K562 (cell line): Measurements from ENCODE around the gene HHLA2. TPM values are rescaled to one million over a fixed set of nuclear protein-coding genes. Genes with fewer than 3 reads are reported as not detected.

Source experiments
- ATAC-seq: fragments of 200-7000 bp; cut with Tn5 transposase; 3 replicates; pipeline ENCODE4 v1.9.1; 2020; ENCODE audit warnings: moderate library complexity
- BruUV-seq: library from RNA; stranded (reverse); fragments of 400-500 nt; replicated peaks from 2 replicates; lab custom pipeline; 2021; lab: Mats Ljungman, UMichigan
- CTCF ChIA-PET: fragments of 300-600 bp; formaldehyde crosslinking; extraction: SDS; loops from one replicate; lab custom pipeline; 2021; ENCODE audit warnings: low intra/inter-chr PET ratio; lab: Yijun Ruan, JAX
- POLR2A ChIA-PET: fragments of 300-600, 350-650 bp; sonication (Branson Sonifier 250); formaldehyde crosslinking; extraction: SDS; loops from one replicate; lab custom pipeline; 2021; ENCODE audit warnings: antibody characterized with exemption, inconsistent platforms; lab: Yijun Ruan, JAX
- DNase-seq, 4 experiments: peaks; one replicate each; pipeline versions ENCODE4 v3.0.0 to v3.0.0-alpha.2; 2011 to 2018; ENCODE audit warnings: low spot score in 3 of 4, mixed read lengths in 3 of 4; ENCODE audit errors: extremely low read depth in 1 of 4
- FAIRE-seq: peaks from 2 replicates; lab custom pipeline; 2011; peaks lifted over from hg19 to GRCh38; lab: Jason Lieb, UNC
- H2AFZ ChIP-seq: 2 replicates; pipeline ENCODE4 v1.6.0; 2011; ENCODE audit warnings: low read depth, low read length, control low read depth, inconsistent platforms
- H3K27ac ChIP-seq: fragments of 200-600 bp; 3 replicates; pipeline ENCODE4 v1.8.0; 2011; ENCODE audit warnings: low read depth, mild to moderate bottlenecking, control low read depth, inconsistent platforms, low read length, moderate library complexity, mixed read lengths; ENCODE audit errors: extremely low read depth
- H3K27me3 ChIP-seq, 2 experiments: fragments of 300-600 bp in 1 of 2; 2 replicates in 1 of 2; 3 replicates in 1 of 2; pipeline versions ENCODE4 v1.6.0 to v1.8.0; 2011; ENCODE audit warnings: inconsistent platforms in 2 of 2, low read length in 2 of 2, mild to moderate bottlenecking in 1 of 2, mixed read lengths in 1 of 2, moderate library complexity in 1 of 2; ENCODE audit not compliant: control insufficient read depth in 2 of 2, insufficient read depth in 2 of 2
- H3K36me3 ChIP-seq: fragments of 300-600 bp; 3 replicates; pipeline ENCODE4 v1.8.0; 2011; ENCODE audit warnings: mild to moderate bottlenecking, low read length, inconsistent platforms; ENCODE audit not compliant: control insufficient read depth, insufficient read depth
- H3K4me1 ChIP-seq, 2 experiments: fragments of 200-600 bp in 1 of 2; replicated peaks in 1 of 2; 2 replicates in 1 of 2; 3 replicates in 1 of 2; pipeline versions ENCODE4 v1.5.1 to v1.8.0; 2011; ENCODE audit warnings: inconsistent platforms in 2 of 2, low read length in 2 of 2, mild to moderate bottlenecking in 1 of 2, mixed read lengths in 1 of 2, moderate library complexity in 1 of 2; ENCODE audit not compliant: control insufficient read depth in 2 of 2, insufficient read depth in 2 of 2
- H3K4me2 ChIP-seq: 2 replicates; pipeline ENCODE4 v1.6.1; 2011; ENCODE audit warnings: low read length, control low read depth, inconsistent platforms, mixed read lengths; ENCODE audit not compliant: insufficient read depth
- H3K4me3 ChIP-seq: fragments of 200-600 bp; sonication (generic), shearing (Covaris generic); 2 replicates; pipeline ENCODE4 v1.5.1; 2016; ENCODE audit warnings: control low read depth, inconsistent platforms
- H3K79me2 ChIP-seq: fragments of 200-600 bp; 3 replicates; pipeline ENCODE4 v1.8.0; 2011; ENCODE audit warnings: low read length, inconsistent platforms; ENCODE audit not compliant: control insufficient read depth, insufficient read depth
- H3K9ac ChIP-seq, 2 experiments: 2 replicates each; pipeline versions ENCODE4 v1.6.0 to v1.6.1; 2011; ENCODE audit warnings: low read depth in 2 of 2, low read length in 2 of 2, control low read depth in 1 of 2, inconsistent platforms in 1 of 2, mild to moderate bottlenecking in 1 of 2, mixed read lengths in 1 of 2; ENCODE audit not compliant: insufficient read depth in 1 of 2
- H3K9me1 ChIP-seq: one replicate; pipeline ENCODE4 v1.6.0; 2011; ENCODE audit warnings: inconsistent platforms, mild to moderate bottlenecking, low read length, moderate library complexity; ENCODE audit not compliant: control insufficient read depth, insufficient read depth
- H3K9me3 ChIP-seq: replicated peaks from 2 replicates; pipeline ENCODE4 v1.5.1; 2011; ENCODE audit warnings: low read depth, low read length, inconsistent platforms; ENCODE audit not compliant: control insufficient read depth, insufficient read depth
- H4K20me1 ChIP-seq: replicated peaks from 2 replicates; pipeline ENCODE4 v1.6.1; 2011; ENCODE audit warnings: low read length, inconsistent platforms, mixed read lengths; ENCODE audit not compliant: control insufficient read depth, insufficient read depth
- CLOCK ChIP-seq: fragments of 250-450 bp; sonication (Bioruptor Pico); IDR thresholded peaks from 2 replicates; pipeline ENCODE4 v1.4.0; 2020; ENCODE audit warnings: mild to moderate bottlenecking, moderate library complexity, borderline replicate concordance
- DLX4 ChIP-seq: fragments of 250-450 bp; sonication (Bioruptor Pico); IDR thresholded peaks from 2 replicates; pipeline ENCODE4 v1.6.1; 2021; ENCODE audit warnings: mild to moderate bottlenecking
- FOXA1 ChIP-seq: fragments of 450-650 bp; IDR thresholded peaks from 2 replicates; pipeline ENCODE4 v1.6.1; 2016; ENCODE audit warnings: mild to moderate bottlenecking, borderline replicate concordance
- KAT8 ChIP-seq: fragments of 450-650 bp; IDR thresholded peaks from 2 replicates; pipeline ENCODE4 v1.6.1; 2016; ENCODE audit warnings: low read depth, mild to moderate bottlenecking
- LARP7 ChIP-seq: fragments of 450-650 bp; IDR thresholded peaks from 2 replicates; pipeline ENCODE4 v1.6.1; 2016
- MED1 ChIP-seq: sonication (generic); formaldehyde crosslinking; IDR thresholded peaks from 2 replicates; pipeline ENCODE4 v1.8.1; 2023; ENCODE audit warnings: missing genetic modification reagents, borderline replicate concordance
- NFRKB ChIP-seq: fragments of 450-650 bp; IDR thresholded peaks from 2 replicates; pipeline ENCODE4 v1.6.1; 2016; ENCODE audit warnings: low read depth
- NR3C1 ChIP-seq: sonication (generic); formaldehyde crosslinking; IDR thresholded peaks from 2 replicates; pipeline ENCODE4 v1.8.1; 2022; ENCODE audit warnings: missing genetic modification reagents
- ZFP91 ChIP-seq: sonication (generic); formaldehyde crosslinking; IDR thresholded peaks from 2 replicates; pipeline ENCODE4 v1.8.0; 2022; ENCODE audit warnings: mild to moderate bottlenecking, missing genetic modification reagents
- WGBS: fragments of 100-300 bp; shearing (Covaris generic); methylation state at CpG from one replicate; pipeline ENCODE4 v1.1.6; 2016; ENCODE audit warnings: low coverage, mixed read lengths; ENCODE audit not compliant: insufficient coverage; ENCODE audit errors: missing lambda C conversion rate; 5-methylcytosine and 5-hydroxymethylcytosine counted together
- in situ Hi-C: fragments of 300-500 bp; cut with MboI; formaldehyde crosslinking; loops from 4 replicates; pipeline ENCODE4 v1.15.0; 2018; ENCODE audit warnings: inconsistent platforms, mixed read lengths
- intact Hi-C: fragments of 100-400 bp; cut with micrococcal nuclease; formaldehyde crosslinking; loops from 2 replicates; pipeline ENCODE4 v1.14.2; 2022
- polyA plus RNA-seq, 8 experiments: library from polyadenylated mRNA; depleted of rRNA in 4 of 8; stranded (reverse) in 5 of 8; unstranded in 3 of 8; fragments of >200 nt; fragmentation: Nextera tagmentation in 2 of 8; fragmentation: Illumina TruSeq in 1 of 8; extraction: Ambion mirVana in 2 of 8; extraction: Trizol in 1 of 8; gene quantifications; 2 replicates each; pipeline versions ENCODE4 v1.2.1 to v1.2.3, GENCODE V29; 2011 to 2014; ENCODE audit warnings: inconsistent platforms in 1 of 8, missing spikeins in 1 of 8
- total RNA-seq, 7 experiments: library from RNA; depleted of rRNA in 6 of 7; stranded (reverse); fragments of >200 nt in 6 of 7; fragmentation: Illumina TruSeq in 2 of 7; extraction: Trizol in 2 of 7; gene quantifications; 2 replicates each; pipeline versions ENCODE4 v1.2.1 to v1.2.3, GENCODE V29; 2011 to 2021; ENCODE audit warnings: low replicate concordance in 1 of 7
- TF ChIP-seq, protein P1 (sequence below): sonication (generic); formaldehyde crosslinking; IDR thresholded peaks from 2 replicates; pipeline ENCODE4 v1.8.0; 2022; ENCODE audit warnings: missing genetic modification reagents, mild to moderate bottlenecking, borderline replicate concordance

Gene HHLA2
- total and polyA plus RNA-seq, 9 of the 15 experiments (the other 6 are each of a cell fraction or from before 2014, with no cell fraction given): 0.04 TPM; not detected in 7

GRCh38 chr3:108300103-108300849 is 3.9 kb downstream of the HHLA2 start (continued):
- TF ChIP-seq ZFP91 (CRISPR knock-in tag): no peak
- TF ChIP-seq NR3C1: no peak
- TF ChIP-seq NFRKB: no peak

- no peak overlapping the region for H3K4me3 ChIP-seq
- no peaks in the 10 kb centered on the region for H3K9me3 ChIP-seq
- H3K4me2 ChIP-seq: no peak overlapping the region
- WGBS: 0% methylated on average over 5 of the region's 5 CpGs
- intact Hi-C loops (no loop called here), in situ Hi-C loops (no loop called here)
- no peaks in the 10 kb centered on the region for H3K4me1 ChIP-seq
- H3K9me1 ChIP-seq: no peaks in the 10 kb centered on the region
- ATAC-seq (no peak), FAIRE-seq (no peak), DNase-seq (no peak)
- BruUV-seq: no TSS peak
- CTCF ChIA-PET: no interaction called here
- H3K79me2 ChIP-seq: no peaks in the 10 kb centered on the region
- no peaks in the 10 kb centered on the region for H3K36me3 ChIP-seq
- no peak overlapping the region for H2AFZ ChIP-seq
- no peaks in the 10 kb centered on the region; a peak in 1 of 5 replicates for H3K27me3 ChIP-seq
- H3K27ac ChIP-seq: no peak overlapping the region
- no peaks in the 10 kb centered on the region for H4K20me1 ChIP-seq
- H3K9ac ChIP-seq: no peak overlapping the region
- POLR2A ChIA-PET: no interaction called here
- TF ChIP-seq MED1 (CRISPR knock-in tag) (no peak), DLX4 (CRISPR knock-in tag) (no peak), CLOCK (CRISPR knock-in tag) (no peak), KAT8 (no peak), FOXA1 (no peak), LARP7 (no peak)
- TF ChIP-seq, protein P1, sequence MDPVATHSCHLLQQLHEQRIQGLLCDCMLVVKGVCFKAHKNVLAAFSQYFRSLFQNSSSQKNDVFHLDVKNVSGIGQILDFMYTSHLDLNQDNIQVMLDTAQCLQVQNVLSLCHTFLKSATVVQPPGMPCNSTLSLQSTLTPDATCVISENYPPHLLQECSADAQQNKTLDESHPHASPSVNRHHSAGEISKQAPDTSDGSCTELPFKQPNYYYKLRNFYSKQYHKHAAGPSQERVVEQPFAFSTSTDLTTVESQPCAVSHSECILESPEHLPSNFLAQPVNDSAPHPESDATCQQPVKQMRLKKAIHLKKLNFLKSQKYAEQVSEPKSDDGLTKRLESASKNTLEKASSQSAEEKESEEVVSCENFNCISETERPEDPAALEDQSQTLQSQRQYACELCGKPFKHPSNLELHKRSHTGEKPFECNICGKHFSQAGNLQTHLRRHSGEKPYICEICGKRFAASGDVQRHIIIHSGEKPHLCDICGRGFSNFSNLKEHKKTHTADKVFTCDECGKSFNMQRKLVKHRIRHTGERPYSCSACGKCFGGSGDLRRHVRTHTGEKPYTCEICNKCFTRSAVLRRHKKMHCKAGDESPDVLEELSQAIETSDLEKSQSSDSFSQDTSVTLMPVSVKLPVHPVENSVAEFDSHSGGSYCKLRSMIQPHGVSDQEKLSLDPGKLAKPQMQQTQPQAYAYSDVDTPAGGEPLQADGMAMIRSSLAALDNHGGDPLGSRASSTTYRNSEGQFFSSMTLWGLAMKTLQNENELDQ (CRISPR knock-in tag): no peak
Measured at GRCh38 chr3:108301695-108302404, 5.5 kb downstream of the HHLA2 start.
